OCI-LY7 (cell line): Measurements from ENCODE around the gene SYDE2.

ENCODE experiments used
- CTCF ChIP-seq: fragments of 200-600 bp; sonication (generic); conservative IDR thresholded peaks from 2 replicates; pipeline ENCODE4 v1.5.1; 2014; ENCODE audit warnings: mild to moderate bottlenecking, antibody characterized with exemption, low read length, moderate library complexity, mixed read lengths
- EZH2phosphoT487 ChIP-seq: fragments of 200-600 bp; sonication (generic); IDR thresholded peaks from 2 replicates; pipeline ENCODE4 v1.6.1; 2018; ENCODE audit warnings: low read depth, borderline replicate concordance, mild to moderate bottlenecking, mixed run types, antibody characterized with exemption, low read length, moderate library complexity, mixed read lengths

- TF ChIP-seq CTCF (no peak), EZH2phosphoT487 (no peak)
Observed at GRCh38 chr1:85220756-85221201, 20.0 kb upstream of the SYDE2 start.
